H1 (cell line): ENCODE data around the gene ANAPC2. TPM values are rescaled to one million over a fixed set of nuclear protein-coding genes. Genes with fewer than 3 reads are reported as not detected.
A peak's percentile ranks its signal among the peaks of the same experiment; 100 is the strongest.

ENCODE experiments used
- BRCA1 ChIP-seq: IDR thresholded peaks from 2 replicates; pipeline ENCODE4 v1.6.1; 2012; ENCODE audit warnings: low read depth, low read length, improper control_type of control experiment
- EGR1 ChIP-seq: IDR thresholded peaks from 2 replicates; pipeline ENCODE4 v1.6.1; 2011; ENCODE audit warnings: low read depth, low read length, borderline replicate concordance
- HDAC2 ChIP-seq, 2 experiments: fragments of 300-600 bp in 1 of 2; sonication (generic) in 1 of 2; IDR thresholded peaks; 2 replicates each; pipeline ENCODE4 v1.6.1; 2011 to 2012; ENCODE audit warnings: low read depth in 2 of 2, low read length in 2 of 2, mild to moderate bottlenecking in 2 of 2, moderate library complexity in 2 of 2, borderline replicate concordance in 1 of 2, inconsistent platforms in 1 of 2
- PHF8 ChIP-seq: fragments of 200-600 bp; sonication (generic); conservative IDR thresholded peaks from 2 replicates; pipeline ENCODE4 v1.7.1; 2012; ENCODE audit warnings: low read depth, mild to moderate bottlenecking, inconsistent platforms, low read length, moderate library complexity
- RXRA ChIP-seq: IDR thresholded peaks from 2 replicates; pipeline ENCODE4 v1.6.1; 2011; ENCODE audit warnings: low read depth, mild to moderate bottlenecking, low read length, moderate library complexity; ENCODE audit not compliant: insufficient read depth
- SP4 ChIP-seq: IDR thresholded peaks from 2 replicates; pipeline ENCODE4 v1.6.1; 2012; ENCODE audit warnings: low read length, inconsistent platforms
- TCF12 ChIP-seq: IDR thresholded peaks from 2 replicates; pipeline ENCODE4 v1.6.1; 2011; ENCODE audit warnings: low read depth, mild to moderate bottlenecking, low read length
- polyA plus RNA-seq, 7 experiments: library from polyadenylated mRNA; depleted of rRNA in 3 of 7; stranded (reverse) in 5 of 7; unstranded in 2 of 7; fragments of >200 nt in 5 of 7; fragments of 200-250 nt in 2 of 7; gene quantifications; 1 replicate in 5 of 7; 2 replicates in 1 of 7; 4 replicates in 1 of 7; pipeline versions ENCODE4 v1.2.1 to v1.2.3, GENCODE V29; 2011 to 2013; ENCODE audit warnings: missing spikeins in 2 of 7, mixed read lengths in 2 of 7
- total RNA-seq: library from RNA; stranded (reverse); fragmentation: NEBNext Ultra II Directional; extraction: Animal tissue kit (Norgen Biotek cat#: 25700); gene quantifications from 2 replicates; pipeline ENCODE4 v1.2.1, GENCODE V29; 2021
- TF ChIP-seq, protein P1 (sequence below): fragments of 300-600 bp; sonication (generic); IDR thresholded peaks from 2 replicates; pipeline ENCODE4 v1.7.1; 2012; ENCODE audit warnings: low read length, moderate library complexity, mild to moderate bottlenecking, inconsistent platforms; ENCODE audit not compliant: insufficient replicate concordance

ANAPC2 gene
- total and polyA plus RNA-seq, 2 of the 8 experiments (the other 6 are each of a cell fraction or from before 2014, with no cell fraction given) = 30.2 to 37.7 TPM

DNA sequence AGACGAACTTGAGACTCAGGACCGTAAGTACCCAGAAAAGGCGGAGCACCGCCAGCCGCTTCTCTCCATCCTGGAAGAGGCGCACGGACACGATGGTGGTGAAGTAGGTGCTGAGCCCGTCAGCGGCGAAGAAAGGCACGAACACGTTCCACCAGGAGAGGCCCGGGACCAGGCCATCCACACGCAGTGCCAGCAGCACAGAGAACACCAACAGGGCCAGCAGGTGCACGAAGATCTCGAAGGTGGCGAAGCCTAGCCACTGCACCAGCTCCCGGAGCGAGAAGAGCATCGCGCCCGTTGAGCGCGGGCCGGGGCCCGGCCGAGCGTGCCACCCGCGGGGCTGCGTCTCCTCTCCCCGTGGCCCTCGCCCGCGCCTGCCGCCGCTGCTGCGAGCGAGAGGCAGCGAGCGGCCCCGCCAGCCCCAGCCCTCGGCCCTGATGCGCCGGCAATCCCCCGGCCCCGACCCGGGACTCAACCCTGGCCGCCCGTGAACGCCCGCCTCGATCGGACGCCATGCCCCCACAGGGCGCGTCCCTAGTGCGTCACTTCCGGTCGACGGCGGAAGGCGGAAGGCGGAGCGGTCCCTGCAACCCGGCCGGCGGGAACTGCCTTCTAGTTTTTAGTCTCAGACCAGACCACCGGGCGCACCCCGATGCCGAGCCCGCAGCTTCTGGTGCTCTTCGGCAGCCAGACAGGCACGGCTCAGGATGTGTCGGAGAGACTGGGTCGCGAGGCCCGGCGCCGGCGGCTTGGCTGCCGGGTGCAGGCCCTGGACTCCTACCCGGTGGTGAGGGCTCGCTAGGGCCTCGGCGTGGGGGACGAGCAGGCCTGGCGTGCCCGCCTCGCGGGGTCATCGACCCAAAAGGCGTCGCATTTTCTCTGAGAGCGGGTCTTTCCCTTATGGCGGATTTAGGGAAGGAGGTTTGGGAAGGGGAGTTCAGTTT, 17.0 kb upstream of the ANAPC2 start, which contains the start of the genes NDOR1 and TMEM203 (continued):
- TF ChIP-seq, protein P1, sequence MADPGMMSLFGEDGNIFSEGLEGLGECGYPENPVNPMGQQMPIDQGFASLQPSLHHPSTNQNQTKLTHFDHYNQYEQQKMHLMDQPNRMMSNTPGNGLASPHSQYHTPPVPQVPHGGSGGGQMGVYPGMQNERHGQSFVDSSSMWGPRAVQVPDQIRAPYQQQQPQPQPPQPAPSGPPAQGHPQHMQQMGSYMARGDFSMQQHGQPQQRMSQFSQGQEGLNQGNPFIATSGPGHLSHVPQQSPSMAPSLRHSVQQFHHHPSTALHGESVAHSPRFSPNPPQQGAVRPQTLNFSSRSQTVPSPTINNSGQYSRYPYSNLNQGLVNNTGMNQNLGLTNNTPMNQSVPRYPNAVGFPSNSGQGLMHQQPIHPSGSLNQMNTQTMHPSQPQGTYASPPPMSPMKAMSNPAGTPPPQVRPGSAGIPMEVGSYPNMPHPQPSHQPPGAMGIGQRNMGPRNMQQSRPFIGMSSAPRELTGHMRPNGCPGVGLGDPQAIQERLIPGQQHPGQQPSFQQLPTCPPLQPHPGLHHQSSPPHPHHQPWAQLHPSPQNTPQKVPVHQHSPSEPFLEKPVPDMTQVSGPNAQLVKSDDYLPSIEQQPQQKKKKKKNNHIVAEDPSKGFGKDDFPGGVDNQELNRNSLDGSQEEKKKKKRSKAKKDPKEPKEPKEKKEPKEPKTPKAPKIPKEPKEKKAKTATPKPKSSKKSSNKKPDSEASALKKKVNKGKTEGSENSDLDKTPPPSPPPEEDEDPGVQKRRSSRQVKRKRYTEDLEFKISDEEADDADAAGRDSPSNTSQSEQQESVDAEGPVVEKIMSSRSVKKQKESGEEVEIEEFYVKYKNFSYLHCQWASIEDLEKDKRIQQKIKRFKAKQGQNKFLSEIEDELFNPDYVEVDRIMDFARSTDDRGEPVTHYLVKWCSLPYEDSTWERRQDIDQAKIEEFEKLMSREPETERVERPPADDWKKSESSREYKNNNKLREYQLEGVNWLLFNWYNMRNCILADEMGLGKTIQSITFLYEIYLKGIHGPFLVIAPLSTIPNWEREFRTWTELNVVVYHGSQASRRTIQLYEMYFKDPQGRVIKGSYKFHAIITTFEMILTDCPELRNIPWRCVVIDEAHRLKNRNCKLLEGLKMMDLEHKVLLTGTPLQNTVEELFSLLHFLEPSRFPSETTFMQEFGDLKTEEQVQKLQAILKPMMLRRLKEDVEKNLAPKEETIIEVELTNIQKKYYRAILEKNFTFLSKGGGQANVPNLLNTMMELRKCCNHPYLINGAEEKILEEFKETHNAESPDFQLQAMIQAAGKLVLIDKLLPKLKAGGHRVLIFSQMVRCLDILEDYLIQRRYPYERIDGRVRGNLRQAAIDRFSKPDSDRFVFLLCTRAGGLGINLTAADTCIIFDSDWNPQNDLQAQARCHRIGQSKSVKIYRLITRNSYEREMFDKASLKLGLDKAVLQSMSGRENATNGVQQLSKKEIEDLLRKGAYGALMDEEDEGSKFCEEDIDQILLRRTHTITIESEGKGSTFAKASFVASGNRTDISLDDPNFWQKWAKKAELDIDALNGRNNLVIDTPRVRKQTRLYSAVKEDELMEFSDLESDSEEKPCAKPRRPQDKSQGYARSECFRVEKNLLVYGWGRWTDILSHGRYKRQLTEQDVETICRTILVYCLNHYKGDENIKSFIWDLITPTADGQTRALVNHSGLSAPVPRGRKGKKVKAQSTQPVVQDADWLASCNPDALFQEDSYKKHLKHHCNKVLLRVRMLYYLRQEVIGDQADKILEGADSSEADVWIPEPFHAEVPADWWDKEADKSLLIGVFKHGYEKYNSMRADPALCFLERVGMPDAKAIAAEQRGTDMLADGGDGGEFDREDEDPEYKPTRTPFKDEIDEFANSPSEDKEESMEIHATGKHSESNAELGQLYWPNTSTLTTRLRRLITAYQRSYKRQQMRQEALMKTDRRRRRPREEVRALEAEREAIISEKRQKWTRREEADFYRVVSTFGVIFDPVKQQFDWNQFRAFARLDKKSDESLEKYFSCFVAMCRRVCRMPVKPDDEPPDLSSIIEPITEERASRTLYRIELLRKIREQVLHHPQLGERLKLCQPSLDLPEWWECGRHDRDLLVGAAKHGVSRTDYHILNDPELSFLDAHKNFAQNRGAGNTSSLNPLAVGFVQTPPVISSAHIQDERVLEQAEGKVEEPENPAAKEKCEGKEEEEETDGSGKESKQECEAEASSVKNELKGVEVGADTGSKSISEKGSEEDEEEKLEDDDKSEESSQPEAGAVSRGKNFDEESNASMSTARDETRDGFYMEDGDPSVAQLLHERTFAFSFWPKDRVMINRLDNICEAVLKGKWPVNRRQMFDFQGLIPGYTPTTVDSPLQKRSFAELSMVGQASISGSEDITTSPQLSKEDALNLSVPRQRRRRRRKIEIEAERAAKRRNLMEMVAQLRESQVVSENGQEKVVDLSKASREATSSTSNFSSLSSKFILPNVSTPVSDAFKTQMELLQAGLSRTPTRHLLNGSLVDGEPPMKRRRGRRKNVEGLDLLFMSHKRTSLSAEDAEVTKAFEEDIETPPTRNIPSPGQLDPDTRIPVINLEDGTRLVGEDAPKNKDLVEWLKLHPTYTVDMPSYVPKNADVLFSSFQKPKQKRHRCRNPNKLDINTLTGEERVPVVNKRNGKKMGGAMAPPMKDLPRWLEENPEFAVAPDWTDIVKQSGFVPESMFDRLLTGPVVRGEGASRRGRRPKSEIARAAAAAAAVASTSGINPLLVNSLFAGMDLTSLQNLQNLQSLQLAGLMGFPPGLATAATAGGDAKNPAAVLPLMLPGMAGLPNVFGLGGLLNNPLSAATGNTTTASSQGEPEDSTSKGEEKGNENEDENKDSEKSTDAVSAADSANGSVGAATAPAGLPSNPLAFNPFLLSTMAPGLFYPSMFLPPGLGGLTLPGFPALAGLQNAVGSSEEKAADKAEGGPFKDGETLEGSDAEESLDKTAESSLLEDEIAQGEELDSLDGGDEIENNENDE = no peak
- TF ChIP-seq TCF12 (no peak), RXRA (no peak), HDAC2 (IDR thresholded peaks at IDR 0.05; ENCODE audit: borderline replicate concordance in 1 of 2, low read depth in 2 of 2, low read length in 2 of 2) (0 out of 4 replicates have a peak, but pooled peaks of 1 of the 2 experiments have one; percentile 80), SP4 (no peak), PHF8 (peak; percentile 93), EGR1 (no peak), BRCA1 (no peak)
